NCI-H1417 treated with DMSO at 0.1 percent for 48 hours (cell line): ENCODE results near the gene SLC49A4.

Experiments
- DNase-seq: peaks from one replicate; lab custom pipeline; 2025; lab: John Stamatoyannopoulos, UW

SLC49A4 gene

GRCh38 chr3:122930063-122930997 is 135.5 kb downstream of the SLC49A4 start:
- DNase-seq: no peak
